HEK293T (cell line): ENCODE measurements around the gene SSH3.

Experiments
- SP1 ChIP-seq: fragments of 450-650 bp; IDR thresholded peaks from 2 replicates; pipeline ENCODE4 v1.6.1; 2017
- SUZ12 ChIP-seq: fragments of 450-650 bp; IDR thresholded peaks from 2 replicates; pipeline ENCODE4 v1.6.1; 2016; ENCODE audit warnings: mild to moderate bottlenecking

GRCh38 chr11:67349928-67350465 is 46.7 kb downstream of the SSH3 start:
- no peak for TF ChIP-seq SUZ12
- TF ChIP-seq SP1 = no peak
